ENCODE measurements around the gene DGKQ. TPM values are rescaled to one million over a fixed set of nuclear protein-coding genes. Genes with fewer than 3 reads are reported as not detected.

The DGKQ gene
- total and polyA plus RNA-seq, 2 of the 8 experiments (the other 6 are each of a cell fraction or from before 2014, with no cell fraction given), result 7.3 to 9.7 TPM

DNA sequence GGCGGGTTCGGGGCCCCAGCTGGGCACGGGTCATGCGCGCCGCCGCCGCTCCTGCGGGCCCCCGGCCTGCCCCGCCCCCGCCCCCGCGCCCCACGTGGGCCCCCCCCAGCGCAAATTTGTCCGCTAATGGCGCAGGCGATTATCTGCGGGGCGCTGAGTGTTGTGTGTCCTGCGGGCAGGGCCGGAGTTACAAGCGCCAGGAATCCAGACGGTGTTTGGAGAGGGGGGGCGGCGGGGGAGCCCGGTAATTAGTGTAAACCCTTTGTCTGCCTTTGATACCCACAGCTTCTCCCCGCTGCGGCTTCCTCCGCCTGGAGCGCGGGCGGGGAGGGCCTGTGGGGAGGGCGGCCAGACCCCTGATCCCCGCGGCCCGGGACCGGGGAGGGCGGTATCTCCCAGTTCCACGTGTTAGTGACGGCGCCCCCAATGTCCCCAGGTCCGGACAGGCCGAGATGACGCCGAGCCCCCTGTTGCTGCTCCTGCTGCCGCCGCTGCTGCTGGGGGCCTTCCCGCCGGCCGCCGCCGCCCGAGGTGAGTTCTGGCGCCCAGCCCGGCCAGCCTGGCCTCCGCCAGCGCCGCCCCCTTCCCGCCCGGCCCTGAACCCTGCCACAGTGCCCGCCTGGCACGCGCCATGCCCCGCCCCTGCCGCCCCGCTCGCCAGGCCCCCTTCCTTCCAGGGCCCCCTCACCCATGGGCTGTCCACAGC lies 38.8 kb upstream of the DGKQ start (continued):
- TF ChIP-seq CBX5 (IDR thresholded peaks at IDR 0.05; ENCODE audit: low read depth, low read length), result no peak

All from H1 (cell line).